Lower leg skin (tissue), 4 donors: ENCODE measurements around the gene CAMTA1. TPM values are rescaled to one million over a fixed set of nuclear protein-coding genes. Genes with fewer than 3 reads are reported as not detected.

Experiments used
- DNase-seq, 2 donors: peaks; one replicate each; pipeline ENCODE4 v3.0.0-alpha.2; 2019; ENCODE audit warnings: low spot score in 2 of 2
- H3K4me3 ChIP-seq: fragments of 200-600 bp; sonication (generic); 2 replicates; pipeline ENCODE4 v1.5.1; 2017; ENCODE audit warnings: mild to moderate bottlenecking, low read depth; ENCODE audit not compliant: poor library complexity, severe bottlenecking
- POLR2A ChIP-seq, 2 donors: fragments of 450-650 bp; IDR thresholded peaks; one replicate each; pipeline ENCODE4 v1.6.1; 2016 to 2017; ENCODE audit warnings: antibody characterized with exemption in 2 of 2, mild to moderate bottlenecking in 1 of 2, moderate library complexity in 1 of 2
- WGBS, 2 donors: methylation state at CpG; one replicate each; pipeline ENCODE4 v1.1.5; 2018; 5-methylcytosine and 5-hydroxymethylcytosine counted together
- intact Hi-C: fragments of 100-400 bp; cut with DNase I; formaldehyde crosslinking; loops from one replicate; pipeline ENCODE4 v1.15.0; 2023; ENCODE audit warnings: low total_unique reads
- total RNA-seq, 4 donors: library from RNA; depleted of rRNA; stranded (reverse); fragments of >200 nt; gene quantifications; one replicate each; pipeline ENCODE4 v1.1.0, GENCODE V29; 2016
- TF ChIP-seq, protein P1 (sequence below), 3 donors: fragments of 450-650 bp; IDR thresholded peaks; one replicate each; pipeline ENCODE4 v1.5.1; 2016; ENCODE audit warnings: antibody characterized with exemption in 3 of 3, mild to moderate bottlenecking in 3 of 3, moderate library complexity in 2 of 3

The CAMTA1 gene
- total RNA-seq, 4 donors from 2014 or later, result 24.4 to 52.3 (median 32.9) TPM

DNA sequence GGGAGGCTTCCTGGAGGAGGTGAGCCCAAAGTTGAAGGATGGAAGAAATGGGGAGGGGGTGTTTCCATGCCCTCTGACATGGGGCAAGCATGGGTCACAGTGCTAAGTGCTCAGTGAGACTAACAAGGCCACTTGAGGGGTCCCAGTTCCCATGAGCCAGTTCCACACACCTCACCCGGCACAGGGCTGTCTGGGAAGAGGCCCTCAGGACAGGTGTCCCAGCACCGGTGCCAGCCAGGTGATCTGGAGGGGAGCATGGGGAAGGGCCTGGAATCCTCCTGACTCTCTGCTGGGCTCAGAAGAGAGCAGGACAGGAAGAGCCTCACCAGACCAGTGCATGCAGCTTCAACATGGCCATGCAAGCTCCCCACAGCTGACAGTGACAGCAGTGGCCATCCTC, 691.1 kb downstream of the CAMTA1 start:
- H3K4me3 ChIP-seq, result no peak overlapping the region
- no peak for DNase-seq
- 88% methylated on average over 2 of the region's 2 CpGs for WGBS, 2 donors
- TF ChIP-seq, protein P1, sequence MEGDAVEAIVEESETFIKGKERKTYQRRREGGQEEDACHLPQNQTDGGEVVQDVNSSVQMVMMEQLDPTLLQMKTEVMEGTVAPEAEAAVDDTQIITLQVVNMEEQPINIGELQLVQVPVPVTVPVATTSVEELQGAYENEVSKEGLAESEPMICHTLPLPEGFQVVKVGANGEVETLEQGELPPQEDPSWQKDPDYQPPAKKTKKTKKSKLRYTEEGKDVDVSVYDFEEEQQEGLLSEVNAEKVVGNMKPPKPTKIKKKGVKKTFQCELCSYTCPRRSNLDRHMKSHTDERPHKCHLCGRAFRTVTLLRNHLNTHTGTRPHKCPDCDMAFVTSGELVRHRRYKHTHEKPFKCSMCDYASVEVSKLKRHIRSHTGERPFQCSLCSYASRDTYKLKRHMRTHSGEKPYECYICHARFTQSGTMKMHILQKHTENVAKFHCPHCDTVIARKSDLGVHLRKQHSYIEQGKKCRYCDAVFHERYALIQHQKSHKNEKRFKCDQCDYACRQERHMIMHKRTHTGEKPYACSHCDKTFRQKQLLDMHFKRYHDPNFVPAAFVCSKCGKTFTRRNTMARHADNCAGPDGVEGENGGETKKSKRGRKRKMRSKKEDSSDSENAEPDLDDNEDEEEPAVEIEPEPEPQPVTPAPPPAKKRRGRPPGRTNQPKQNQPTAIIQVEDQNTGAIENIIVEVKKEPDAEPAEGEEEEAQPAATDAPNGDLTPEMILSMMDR (IDR thresholded peaks at IDR 0.05), result no peak
- TF ChIP-seq POLR2A (IDR thresholded peaks at IDR 0.05), result no peak
- intact Hi-C loops, result no loop called here

DNA sequence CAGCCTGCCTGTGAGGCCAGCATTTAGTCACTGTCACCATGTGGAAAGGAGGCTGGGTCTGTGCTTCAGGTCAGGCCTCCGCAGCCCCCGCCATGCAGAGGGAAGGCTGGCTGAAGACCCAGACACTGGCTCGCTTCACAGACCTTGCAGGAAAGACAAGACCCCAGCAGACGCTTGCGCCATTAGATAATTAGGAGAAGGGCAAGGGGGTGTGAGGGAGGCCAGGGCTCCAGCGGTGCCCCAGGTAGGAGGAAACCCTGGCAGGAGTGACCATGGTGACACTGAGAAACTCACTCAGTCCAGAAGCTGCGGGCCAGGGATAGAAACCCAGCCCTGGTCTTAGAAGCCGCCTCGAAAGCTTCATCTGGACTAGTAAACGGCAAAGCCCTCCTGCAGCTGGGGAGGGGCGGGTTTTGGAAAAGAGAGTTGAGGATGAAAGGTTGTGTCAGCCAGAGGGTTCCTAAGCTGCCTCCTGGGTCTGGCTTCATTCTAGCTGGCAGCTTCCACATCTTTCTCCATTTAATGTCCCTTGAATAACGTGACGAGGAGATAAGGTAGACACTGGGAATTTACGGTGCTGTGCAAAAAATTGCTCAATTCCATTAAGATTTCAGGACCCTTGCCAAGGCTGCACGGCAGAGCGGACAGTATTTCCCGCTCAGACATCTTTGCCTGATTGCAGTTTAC, 691.8 kb downstream of the CAMTA1 start:
- WGBS, 2 donors, result 65 to 69% methylated on average over 17 of the region's 17 CpGs
- intact Hi-C loops, result no loop called here
- DNase-seq, result no peak
- TF ChIP-seq POLR2A (IDR thresholded peaks at IDR 0.05), result no peak
- TF ChIP-seq, protein P1 (IDR thresholded peaks at IDR 0.05), result no peak
- no peak overlapping the region for H3K4me3 ChIP-seq

DNA sequence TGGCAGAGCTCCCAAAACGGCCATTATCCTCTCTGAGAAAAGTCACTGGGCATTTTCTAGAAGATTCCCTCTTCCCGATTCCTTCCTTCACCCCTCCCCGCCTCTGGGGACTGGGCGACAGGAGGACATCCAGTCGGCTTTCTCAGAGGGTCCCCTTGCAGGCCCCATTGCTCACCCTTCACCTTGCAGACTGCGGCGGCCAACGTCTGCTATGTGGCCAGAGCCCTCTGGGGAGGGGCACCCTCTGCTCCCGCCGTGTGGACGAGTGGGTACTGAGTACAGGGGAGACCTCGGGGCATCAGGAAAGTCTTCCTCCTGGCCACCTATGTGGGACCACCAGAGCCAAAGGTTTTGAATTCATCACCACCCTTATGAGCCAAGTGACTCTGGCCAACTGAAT, 692.3 kb downstream of the CAMTA1 start:
- TF ChIP-seq POLR2A (IDR thresholded peaks at IDR 0.05), result no peak
- TF ChIP-seq, protein P1 (IDR thresholded peaks at IDR 0.05), result no peak
- no peak overlapping the region for H3K4me3 ChIP-seq
- WGBS, 2 donors, result 78 to 79% methylated on average over 11 to 12 of the region's 12 CpGs
- intact Hi-C loops, result no loop called here
- DNase-seq, result no peak

DNA sequence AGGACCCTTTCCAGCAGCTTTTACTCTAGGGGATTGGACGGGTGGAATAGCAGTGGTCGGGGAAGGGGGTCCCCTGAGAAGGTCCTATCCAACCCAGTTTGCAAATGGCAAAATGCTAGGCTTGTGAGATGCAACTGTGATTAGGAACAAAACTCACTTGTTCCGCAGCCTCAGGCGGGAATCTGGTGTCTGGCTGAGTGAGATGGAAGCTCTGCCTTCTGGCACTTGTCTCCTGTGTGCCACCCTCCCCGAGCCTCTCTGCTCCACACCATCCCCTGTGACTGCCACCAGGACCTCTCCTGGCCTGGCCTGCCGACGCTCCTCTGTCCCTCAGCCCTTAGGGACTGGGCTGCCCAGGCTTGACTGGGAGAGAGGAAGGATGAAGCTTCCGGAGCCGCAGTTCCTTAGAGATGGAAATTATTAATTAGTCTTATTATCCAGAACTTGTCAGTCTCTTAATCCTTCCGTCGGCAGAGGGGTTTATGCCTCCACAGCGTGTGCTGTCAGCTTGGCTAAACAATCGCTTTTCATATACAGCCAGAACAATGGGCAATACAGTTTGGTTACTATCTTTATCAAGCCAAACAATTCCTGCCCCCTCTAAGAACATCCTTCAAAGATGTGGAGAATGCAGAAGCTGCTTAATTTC, 693.0 kb downstream of the CAMTA1 start:
- WGBS, 2 donors, result 32 to 33% methylated on average over 13 of the region's 13 CpGs
- TF ChIP-seq POLR2A (IDR thresholded peaks at IDR 0.05), result no peak
- TF ChIP-seq, protein P1 (IDR thresholded peaks at IDR 0.05), result no peak
- no peak for DNase-seq
- H3K4me3 ChIP-seq, result no peak overlapping the region
- intact Hi-C loops, result no loop called here

- 52 to 64% methylated on average over 12 to 14 of the region's 14 CpGs for WGBS, 2 donors
- no peak overlapping the region for H3K4me3 ChIP-seq
- no peak for DNase-seq
- intact Hi-C loops, result no loop called here
- TF ChIP-seq POLR2A (IDR thresholded peaks at IDR 0.05), result no peak
- TF ChIP-seq, protein P1 (IDR thresholded peaks at IDR 0.05), result no peak
Observed at GRCh38 chr1:7478809-7479499, 693.7 kb downstream of the CAMTA1 start.
